Measurements from ENCODE around the gene OR8J3. TPM values are rescaled to one million over a fixed set of nuclear protein-coding genes. Genes with fewer than 3 reads are reported as not detected.

The OR8J3 gene
- total and polyA plus RNA-seq, 9 of the 15 experiments (the other 6 are each of a cell fraction or from before 2014, with no cell fraction given) = not detected

DNA sequence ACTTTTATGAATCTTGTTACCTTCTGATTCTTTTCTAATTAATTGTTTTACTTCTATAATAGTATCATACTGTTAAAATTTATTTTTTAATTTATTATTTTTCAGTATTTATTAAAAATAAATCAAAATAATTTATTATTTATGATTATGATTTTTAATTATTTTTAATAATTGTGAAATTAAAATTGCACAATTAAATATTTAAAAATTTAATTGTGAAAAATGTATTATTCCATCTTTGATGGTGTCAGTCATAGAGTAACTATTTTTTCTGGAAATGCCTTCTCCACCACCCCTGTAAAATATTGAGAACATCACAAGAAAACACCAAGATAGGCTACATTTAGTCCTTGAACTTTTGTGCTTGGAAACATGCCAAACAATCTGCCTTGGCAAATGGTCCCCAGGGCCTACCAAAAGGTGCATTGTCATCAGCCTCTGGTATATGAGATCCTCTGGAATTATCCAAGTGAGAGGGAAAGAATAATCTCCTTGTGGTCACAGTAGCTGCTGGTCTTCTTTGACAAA, 36.7 kb downstream of the OR8J3 start, which contains the start of gene OR8H2:
OR8H2 (plus strand) TSS at position 478 of the 528 bp plus-strand sequence. CDS start 1,356 bp downstream, outside the sequence.
- Histone ChIP-seq H3K4me1 (replicated peaks in 1 of 2; ENCODE audit: control insufficient read depth in 2 of 2, insufficient read depth in 2 of 2, low read length in 2 of 2) (no peaks in the 10 kb centered on the region), H3K9ac (ENCODE audit: insufficient read depth in 1 of 2, low read depth in 2 of 2, low read length in 2 of 2) (no peak within 1 kb of the TSS), H3K36me3 (ENCODE audit: control insufficient read depth, insufficient read depth, low read length) (no peaks in the 10 kb centered on the region), H3K27me3 (ENCODE audit: control insufficient read depth in 2 of 2, insufficient read depth in 2 of 2, low read length in 2 of 2) (no peaks in the 10 kb centered on the region), H3K79me2 (ENCODE audit: control insufficient read depth, insufficient read depth, low read length) (no peaks in the 10 kb centered on the region), H4K20me1 (replicated peaks; ENCODE audit: control insufficient read depth, insufficient read depth, low read length) (no peaks in the 10 kb centered on the region), H3K9me3 (replicated peaks; ENCODE audit: control insufficient read depth, insufficient read depth, low read depth, low read length) (no peaks in the 10 kb centered on the region), H2AFZ (ENCODE audit: low read depth, low read length) (no peak within 1 kb of the TSS), H3K9me1 (ENCODE audit: control insufficient read depth, insufficient read depth, low read length) (no peaks in the 10 kb centered on the region), H3K4me3 (no peak within 1 kb of the TSS), H3K27ac (ENCODE audit: extremely low read depth, low read depth, low read length) (no peak within 1 kb of the TSS), H3K4me2 (ENCODE audit: insufficient read depth, low read length) (no peak within 1 kb of the TSS)
- BruUV-seq (replicated peaks) = no TSS peak
- ChIA-PET POLR2A (no interaction called here), CTCF (ENCODE audit: low intra/inter-chr PET ratio) (no interaction called here)
- ATAC-seq = no peak
- intact Hi-C loops (cut with micrococcal nuclease) = loop anchor here (10.0 kb wide), 1 partner anchor 62 kb away; the partner anchor contains the start of gene OR8K5
- TF ChIP-seq ERF (CRISPR knock-in tag; IDR thresholded peaks at IDR 0.05) (no peak), FOXK1 (CRISPR knock-in tag; IDR thresholded peaks at IDR 0.05; ENCODE audit: borderline replicate concordance) (no peak), HNRNPLL (IDR thresholded peaks at IDR 0.05; ENCODE audit: low read depth, low read length, poor library complexity, severe bottlenecking) (no peak), GABPA (tag; conservative IDR thresholded peaks at IDR 0.05; ENCODE audit: low read depth) (no peak), ZNF696 (CRISPR knock-in tag; conservative IDR thresholded peaks at IDR 0.05) (no peak), ZNF133 (CRISPR knock-in tag; IDR thresholded peaks at IDR 0.05) (no peak)
- TF ChIP-seq, protein P1, sequence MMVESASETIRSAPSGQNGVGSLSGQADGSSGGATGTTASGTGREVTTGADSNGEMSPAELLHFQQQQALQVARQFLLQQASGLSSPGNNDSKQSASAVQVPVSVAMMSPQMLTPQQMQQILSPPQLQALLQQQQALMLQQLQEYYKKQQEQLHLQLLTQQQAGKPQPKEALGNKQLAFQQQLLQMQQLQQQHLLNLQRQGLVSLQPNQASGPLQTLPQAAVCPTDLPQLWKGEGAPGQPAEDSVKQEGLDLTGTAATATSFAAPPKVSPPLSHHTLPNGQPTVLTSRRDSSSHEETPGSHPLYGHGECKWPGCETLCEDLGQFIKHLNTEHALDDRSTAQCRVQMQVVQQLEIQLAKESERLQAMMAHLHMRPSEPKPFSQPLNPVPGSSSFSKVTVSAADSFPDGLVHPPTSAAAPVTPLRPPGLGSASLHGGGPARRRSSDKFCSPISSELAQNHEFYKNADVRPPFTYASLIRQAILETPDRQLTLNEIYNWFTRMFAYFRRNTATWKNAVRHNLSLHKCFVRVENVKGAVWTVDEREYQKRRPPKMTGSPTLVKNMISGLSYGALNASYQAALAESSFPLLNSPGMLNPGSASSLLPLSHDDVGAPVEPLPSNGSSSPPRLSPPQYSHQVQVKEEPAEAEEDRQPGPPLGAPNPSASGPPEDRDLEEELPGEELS (CRISPR knock-in tag; IDR thresholded peaks at IDR 0.05; ENCODE audit: borderline replicate concordance) = no peak
- TF ChIP-seq, protein P2, sequence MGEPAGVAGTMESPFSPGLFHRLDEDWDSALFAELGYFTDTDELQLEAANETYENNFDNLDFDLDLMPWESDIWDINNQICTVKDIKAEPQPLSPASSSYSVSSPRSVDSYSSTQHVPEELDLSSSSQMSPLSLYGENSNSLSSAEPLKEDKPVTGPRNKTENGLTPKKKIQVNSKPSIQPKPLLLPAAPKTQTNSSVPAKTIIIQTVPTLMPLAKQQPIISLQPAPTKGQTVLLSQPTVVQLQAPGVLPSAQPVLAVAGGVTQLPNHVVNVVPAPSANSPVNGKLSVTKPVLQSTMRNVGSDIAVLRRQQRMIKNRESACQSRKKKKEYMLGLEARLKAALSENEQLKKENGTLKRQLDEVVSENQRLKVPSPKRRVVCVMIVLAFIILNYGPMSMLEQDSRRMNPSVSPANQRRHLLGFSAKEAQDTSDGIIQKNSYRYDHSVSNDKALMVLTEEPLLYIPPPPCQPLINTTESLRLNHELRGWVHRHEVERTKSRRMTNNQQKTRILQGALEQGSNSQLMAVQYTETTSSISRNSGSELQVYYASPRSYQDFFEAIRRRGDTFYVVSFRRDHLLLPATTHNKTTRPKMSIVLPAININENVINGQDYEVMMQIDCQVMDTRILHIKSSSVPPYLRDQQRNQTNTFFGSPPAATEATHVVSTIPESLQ (CRISPR knock-in tag; IDR thresholded peaks at IDR 0.05) = no peak
- in situ Hi-C loops (cut with MboI) = no loop called here
- DNase-seq (ENCODE audit: extremely low read depth in 1 of 4, low spot score in 3 of 4) = no peak
- no peak for FAIRE-seq

Data from K562 (cell line).